Measurements from ENCODE around the gene CPM.
"Not testable (repeated sequence)": the region's sequence is repeated elsewhere in the genome, so short reads cannot be mapped to it uniquely, and the experiment has no call there.

Gene CPM

DNA sequence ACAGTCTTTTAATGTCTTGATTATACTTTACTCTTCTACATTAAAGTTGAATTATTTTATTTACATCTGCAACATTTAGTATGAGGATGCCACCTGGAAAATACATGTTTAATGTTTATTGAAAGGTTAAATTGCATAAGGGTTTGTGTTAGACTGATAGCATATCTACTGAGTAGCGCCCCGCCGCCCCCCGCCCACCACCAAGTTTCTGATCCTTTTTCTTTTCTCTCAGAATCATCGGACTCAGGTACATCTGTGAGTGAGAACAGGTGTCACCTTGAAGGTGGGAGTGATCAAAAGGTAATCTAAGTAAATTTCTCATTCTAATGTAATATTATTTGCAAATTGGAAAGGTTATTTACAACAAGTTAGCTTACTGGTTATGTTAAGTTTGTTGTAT lies 108.8 kb downstream of the CPM start:
- no peak for DNase-seq

DNA sequence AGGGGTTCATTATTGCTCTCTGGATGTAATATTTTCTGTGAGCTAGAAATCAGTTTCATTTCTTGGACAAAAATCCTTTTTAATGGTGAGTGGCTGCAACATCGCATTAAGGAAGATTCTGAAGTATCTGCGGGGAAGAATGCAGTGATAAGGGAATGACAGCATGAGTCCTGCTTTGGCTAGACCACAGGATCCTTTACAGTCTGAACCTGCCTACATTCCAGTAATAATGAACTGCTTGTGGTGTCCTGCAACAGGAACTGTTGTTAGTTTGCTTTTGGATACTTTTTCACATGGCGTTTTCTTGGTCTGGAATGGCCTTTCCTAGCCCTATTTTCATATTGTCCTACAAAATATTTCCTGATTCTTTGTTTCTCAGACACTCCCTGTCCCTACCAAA lies 109.3 kb downstream of the CPM start:
- DNase-seq, result no peak

DNA sequence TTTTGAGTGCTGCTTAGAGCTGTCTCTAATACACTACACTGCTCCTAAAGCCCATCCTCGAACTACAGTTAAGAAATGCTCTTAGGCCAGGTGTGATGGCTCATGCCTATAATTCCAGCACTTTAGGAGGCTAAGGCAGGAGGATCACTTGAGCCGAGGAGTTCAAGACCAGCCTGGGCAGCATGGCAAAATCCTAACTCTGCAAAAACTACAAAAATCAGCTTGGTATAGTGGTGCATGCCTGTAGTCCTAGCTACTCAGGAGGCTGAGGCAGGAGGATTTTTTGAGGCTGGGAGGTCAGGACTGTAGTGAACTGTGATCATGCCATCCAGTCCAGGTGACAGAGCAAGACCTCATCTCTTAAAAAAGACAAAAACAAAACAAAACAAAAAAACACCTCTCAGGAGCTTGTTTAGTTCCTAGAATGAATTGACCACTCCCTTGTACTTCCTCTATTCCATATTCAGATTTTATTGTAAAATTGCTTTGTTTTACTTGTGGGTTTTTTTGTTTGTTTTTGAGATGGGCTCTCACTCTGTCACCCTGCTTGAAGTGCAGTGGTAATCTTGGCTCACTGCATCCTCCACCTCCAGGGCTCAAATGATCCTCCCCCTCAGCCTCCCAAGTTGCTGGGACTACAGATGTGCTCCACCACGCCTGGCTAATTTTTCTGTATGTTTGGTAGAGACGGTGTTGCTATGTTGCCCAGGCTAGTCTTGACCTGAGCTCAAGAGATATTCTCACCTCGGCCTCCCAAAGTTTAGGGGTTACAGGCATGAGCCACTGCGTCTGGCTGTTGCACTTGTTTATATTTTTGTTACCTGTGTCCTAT lies 111.4 kb downstream of the CPM start:
- DNase-seq, result no peak

DNA sequence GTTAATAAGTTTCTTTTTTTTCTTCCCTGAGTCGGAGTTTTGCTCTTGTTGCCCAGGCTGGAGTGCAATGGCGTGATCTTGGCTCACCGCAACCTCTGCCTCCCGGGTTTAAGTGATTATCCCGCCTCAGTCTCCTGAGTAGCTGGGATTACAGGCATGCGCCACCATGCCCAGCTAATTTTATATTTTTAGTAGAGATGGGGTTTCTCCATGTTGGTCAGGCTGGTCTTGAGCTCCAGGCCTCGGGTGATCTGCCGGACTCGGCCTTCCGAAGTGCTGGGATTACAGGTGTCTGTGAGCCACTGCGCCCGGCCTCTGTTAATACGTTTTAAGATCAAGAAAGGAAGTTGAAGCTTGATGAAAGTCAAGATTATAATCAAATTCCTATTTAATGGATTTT lies 113.5 kb downstream of the CPM start:
- not testable (repeated sequence) for DNase-seq

DNA sequence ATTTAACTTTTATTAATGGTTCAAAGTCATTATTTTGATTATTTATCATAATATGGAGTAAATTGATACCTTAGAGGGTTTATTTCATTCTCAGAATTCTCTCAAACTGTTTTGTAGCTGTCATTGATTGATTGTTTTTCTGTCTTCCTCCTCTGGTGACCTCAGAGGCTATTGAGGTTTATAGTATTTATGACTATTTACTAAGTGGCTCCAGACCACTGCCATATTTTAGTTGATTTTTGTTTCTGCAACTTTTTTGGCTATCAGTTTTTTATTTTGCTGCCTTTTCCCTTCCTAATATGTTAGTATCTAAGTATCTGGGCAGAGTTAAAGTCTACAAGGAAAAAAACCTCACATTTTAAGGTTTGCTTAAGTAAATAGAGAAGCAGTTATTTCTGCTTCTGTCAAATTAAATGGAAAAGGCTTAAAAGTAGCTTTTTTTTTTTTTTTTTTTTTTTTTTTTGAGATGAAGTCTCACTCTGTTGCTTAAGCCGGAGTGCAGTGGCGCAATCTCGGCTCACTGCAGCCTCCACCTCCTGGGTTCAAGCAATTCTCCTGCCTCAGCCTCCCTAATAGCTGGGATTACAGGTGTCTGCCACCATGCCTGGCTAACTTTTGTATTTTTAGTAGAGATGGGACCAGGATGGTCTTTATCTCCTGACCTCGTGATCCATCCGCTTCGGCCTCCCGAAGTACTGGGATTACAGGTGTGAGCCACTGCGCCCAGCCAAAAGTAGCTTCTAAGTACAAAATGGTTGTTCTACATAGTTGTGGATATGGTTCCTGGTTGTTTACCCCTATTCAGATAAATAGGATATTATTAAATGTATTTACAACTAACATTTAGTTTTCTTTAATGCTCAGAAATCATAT lies 116.8 kb downstream of the CPM start:
- DNase-seq, result no peak

DNA sequence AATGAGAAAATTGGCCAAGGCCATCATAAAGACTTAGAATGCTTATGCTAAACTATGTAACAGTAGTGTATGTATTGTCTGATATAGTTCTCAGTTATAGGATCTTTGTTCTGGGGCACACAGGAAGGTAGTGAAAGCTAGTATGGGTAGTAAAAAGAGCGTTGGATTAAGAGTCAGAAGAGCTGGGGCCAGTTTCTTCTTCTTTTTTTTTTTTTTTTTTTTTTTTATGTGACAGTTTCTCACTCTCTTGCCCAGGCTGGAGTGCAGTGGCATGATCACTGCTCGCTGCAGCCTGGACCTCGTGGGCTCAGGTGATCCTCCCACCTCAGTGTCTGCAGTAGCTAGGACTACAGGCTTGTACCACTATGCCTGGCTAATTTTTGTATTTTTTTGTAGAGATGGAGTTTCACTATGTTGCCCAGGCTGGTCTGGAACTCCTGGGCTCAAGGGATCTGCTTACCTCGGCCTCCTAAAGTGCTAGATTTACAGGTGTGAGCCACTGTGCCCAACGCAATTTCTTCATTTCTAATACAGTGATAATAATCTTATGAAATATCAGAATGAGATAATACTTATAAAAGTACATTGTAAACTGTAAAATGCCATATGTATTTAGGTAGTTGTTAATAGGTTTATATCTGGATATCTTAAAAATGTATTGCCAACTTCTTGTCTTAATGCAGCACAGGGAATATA lies 117.6 kb downstream of the CPM start:
- DNase-seq, result no peak

DNA sequence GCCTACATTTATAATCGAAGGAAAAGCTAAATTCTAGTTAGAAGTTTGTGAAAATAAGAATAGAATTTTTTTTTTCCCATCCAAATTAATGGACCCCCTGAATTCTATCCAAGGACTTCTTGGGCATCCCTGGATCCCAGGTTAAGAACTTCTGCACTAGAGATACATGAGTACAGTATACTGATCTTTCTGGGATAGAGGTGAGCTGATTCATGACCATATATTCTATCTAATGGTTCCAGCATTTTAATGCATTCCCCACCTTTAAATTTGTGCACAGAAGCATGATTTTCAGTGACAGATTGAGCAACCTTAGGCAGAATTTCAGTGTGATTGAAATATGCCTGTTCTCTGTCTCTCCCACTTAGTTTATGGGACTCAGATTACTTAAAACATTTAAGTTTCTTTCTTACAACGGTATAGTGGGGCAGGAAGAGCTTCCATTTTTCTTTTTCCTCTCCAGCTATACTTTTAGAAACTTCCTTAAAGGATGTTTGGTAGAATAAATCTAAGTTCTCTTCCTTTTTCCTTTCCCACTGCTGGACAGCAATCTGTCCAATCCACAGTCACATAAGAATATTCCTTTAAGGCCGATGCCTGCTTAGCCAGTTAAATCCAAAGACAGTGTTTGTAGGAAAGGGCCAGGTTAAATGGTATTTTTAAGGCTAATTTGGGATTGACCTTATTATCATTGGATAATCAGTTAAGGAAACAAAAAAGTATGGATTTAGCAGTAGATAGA lies 118.3 kb downstream of the CPM start:
- DNase-seq, result no peak

DNA sequence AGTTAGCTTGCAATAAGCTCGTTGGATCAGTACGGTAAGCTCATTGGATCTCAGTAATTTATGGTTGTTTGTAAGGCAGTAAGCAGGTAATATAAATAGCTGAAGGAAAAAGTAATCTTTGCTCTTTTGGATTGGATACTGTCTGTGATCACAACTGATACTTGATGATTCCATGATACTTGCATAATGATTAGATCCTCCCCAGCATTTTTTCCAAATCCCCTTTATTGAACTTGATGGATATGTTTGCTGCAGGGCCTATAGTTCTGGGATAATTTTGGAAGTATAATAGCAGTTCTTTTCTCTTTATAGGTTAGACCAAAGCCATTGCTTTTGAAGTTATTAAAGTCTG lies 119.8 kb downstream of the CPM start:
- no peak for DNase-seq

DNA sequence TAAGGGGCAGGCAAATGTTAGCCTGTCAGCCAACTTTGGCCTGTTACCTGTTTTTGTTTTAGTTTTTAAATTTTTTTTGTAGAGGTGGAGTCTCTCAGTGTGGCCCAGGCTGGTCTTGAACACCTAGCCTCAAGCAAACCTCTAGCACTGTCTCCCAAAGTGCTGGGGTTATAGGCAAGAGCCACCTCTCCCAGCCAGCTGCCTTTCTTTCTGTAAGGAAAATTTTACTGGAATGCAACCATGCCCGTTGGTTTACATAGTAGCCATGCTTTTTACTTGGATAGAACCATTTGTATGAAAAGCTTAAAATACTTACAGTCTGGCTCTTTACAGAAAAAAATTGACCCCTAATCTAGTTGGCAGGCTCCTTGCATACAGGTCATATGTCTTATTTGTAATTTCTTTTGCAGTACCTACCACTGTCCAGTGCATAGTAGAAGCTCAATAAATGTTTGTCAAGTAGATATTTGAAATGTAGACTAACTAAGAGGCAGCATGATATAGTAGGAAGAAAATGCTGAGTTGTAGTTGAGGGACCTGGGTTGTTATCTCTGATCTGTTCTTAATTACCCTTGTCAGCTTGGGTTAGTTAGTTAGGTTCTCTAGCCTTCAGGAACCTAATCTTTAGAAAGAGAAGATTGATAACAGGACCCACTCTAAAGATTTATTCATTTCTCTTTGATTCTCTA lies 120.3 kb downstream of the CPM start:
- no peak for DNase-seq

DNA sequence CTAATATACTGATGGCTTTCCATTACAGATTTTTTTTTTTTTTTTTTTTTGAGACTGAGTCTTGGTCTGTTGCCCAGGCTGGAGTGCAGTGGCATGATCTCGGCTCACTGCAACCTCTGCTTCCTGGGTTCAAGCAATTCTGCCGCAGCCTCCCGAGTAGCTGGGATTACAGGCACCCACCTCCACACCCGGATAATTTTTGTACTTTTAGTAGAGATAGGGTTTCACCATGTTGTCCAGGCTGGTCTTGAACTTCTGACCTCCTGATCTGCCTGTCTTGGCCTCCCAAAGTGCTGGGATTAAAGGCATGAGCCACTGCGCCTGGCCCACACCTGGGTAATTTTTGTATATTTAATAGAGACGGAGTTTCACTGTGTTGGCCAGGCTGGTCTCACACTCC lies 121.4 kb downstream of the CPM start:
- not testable (repeated sequence) for DNase-seq

DNA sequence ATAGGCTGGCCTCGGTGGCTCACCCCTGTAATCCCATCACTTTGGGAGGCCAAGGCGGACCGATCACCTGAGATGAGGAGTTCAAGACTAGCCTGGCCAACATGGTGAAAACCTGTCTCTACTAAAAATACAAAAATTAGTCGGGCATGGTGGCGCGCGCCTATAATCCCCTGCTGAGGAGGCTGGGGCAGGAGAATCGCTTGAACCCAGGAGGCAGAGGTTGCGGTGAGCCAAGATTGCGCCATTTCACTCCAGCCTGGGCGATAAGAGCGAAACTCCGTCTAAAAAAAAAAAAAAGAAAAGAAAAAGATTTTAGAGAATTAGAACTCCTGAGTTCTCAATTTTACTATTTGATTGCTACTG lies 123.0 kb downstream of the CPM start:
- DNase-seq, result not testable (repeated sequence)

DNA sequence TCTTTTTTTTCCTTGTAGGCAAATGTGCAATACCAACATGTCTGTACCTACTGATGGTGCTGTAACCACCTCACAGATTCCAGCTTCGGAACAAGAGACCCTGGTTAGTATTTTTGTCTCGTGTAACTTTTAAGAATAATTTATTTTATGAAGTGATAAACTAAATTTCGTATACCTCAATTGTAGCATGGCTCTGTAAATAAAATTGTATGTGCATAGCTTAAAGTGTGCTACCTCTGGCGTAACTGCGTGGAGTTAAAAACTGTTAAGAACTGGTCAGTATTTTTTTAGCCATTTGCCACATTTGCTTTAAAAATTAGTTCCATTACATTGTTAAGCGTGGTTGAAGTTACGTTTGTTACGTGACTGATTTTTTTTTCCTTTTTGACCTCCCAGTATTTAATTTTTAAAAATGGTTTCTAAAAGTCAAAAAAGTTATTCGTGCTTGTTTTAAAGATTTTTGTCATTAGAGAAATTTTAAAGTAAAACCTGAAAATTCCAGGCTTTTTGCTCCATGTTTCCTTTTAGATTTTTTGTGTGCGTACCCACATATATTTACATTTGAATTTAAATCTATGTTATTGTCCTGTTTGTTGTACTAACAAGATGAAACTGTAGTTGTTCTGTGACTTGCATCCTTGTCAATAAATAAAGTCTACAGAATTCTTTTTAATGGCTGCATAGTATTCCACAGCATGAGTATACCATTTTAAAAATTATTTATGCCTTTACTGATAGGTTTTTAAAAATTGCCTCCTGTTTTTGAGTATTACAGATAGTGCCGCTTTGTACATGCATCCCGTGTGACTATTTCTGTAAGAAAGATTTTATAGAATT lies 123.6 kb downstream of the CPM start:
- DNase-seq, result no peak

DNA sequence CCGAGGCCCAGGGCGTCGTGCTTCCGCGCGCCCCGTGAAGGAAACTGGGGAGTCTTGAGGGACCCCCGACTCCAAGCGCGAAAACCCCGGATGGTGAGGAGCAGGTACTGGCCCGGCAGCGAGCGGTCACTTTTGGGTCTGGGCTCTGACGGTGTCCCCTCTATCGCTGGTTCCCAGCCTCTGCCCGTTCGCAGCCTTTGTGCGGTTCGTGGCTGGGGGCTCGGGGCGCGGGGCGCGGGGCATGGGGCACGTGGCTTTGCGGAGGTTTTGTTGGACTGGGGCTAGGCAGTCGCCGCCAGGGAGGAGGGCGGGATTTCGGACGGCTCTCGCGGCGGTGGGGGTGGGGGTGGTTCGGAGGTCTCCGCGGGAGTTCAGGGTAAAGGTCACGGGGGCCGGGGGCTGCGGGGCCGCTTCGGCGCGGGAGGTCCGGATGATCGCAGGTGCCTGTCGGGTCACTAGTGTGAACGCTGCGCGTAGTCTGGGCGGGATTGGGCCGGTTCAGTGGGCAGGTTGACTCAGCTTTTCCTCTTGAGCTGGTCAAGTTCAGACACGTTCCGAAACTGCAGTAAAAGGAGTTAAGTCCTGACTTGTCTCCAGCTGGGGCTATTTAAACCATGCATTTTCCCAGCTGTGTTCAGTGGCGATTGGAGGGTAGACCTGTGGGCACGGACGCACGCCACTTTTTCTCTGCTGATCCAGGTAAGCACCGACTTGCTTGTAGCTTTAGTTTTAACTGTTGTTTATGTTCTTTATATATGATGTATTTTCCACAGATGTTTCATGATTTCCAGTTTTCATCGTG lies 124.4 kb downstream of the CPM start:
- peak; percentile 100 for DNase-seq

DNA sequence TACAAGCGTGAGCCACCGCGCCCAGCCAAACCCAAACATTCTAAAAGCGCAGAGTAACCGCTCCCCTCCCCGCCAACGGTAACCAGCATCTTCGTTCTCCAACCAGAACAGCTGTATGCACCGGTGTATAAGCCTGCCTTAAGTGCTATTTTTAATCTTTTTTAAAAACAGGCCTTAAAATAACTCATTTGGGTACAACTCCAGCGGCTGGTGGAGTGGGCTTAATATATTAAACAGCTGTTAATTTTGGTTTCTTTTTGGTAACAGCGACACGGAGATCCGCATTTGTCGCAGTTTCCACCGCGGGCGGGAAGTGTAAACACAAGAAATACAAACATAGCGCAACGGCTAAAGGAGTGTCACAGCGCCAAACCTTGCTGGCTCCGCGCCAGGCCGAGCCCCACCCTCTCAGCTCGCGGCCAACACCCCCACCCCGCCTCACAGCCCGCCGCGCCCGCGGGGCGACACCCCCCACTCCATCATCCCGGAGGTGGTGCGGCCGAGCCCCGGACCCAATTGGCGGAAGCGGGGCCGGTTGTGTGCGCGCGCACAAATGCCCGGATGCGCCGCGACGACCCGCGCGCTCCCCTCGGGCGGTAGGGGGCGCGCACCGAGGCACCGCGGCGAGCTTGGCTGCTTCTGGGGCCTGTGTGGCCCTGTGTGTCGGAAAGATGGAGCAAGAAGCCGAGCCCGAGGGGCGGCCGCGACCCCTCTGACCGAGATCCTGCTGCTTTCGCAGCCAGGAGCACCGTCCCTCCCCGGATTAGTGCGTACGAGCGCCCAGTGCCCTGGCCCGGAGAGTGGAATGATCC lies 125.2 kb downstream of the CPM start, which contains the start of gene MDM2:
MDM2 (plus strand) TSS at position 602 of the 812 bp plus-strand sequence. CDS start 301 bp downstream, outside the sequence.
- DNase-seq, result peak; percentile 100

DNA sequence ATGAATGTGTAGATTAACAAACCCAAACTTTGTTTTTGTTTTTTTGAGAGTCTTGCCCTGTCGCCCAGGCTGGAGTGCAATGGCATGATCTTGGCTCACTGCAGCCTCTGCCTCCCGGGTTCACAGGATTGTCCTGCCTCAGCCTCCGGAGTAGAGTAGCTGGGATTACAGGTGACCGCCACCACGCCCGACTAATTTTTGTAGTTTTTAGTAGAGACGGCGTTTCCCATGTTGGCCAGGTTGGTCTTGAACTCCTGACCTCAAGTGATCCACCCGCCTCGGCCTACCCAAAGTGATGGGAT lies 125.7 kb downstream of the CPM start:
- not testable (repeated sequence) for DNase-seq

DNA sequence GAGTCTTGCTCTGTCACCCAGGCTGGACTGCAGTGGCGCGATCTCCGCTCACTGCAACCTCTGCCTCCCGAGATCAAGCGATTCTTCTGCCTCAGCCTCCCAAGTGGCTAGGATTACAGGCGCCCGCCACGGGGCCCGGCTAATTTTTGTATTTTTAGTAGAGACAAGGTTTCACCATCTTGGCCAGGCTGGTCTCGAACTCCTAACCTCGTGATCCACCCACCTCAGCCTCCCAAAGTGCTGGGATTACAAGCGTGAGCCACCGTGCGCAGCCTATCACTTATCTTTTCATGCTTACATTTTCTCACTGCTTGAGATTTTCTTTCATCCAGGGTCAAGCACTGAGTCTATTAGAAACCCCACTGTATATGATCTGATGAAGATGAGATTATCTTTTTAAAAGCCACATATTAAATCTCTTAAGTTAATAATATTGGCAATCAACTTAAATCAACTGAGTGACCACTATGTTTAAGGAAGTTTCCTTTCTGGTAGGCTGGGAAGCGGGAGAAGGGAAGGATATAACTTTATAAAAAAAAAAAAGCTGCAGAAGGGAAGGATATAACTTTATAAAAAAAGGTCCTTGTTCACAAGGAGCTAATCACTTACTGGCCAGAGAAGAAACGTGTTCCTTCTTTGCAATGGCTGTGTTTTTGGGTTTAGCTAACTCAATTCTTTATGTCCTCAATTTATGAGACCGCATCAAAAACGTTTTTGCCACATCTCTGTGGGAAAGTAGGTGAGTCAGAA lies 126.3 kb downstream of the CPM start:
- no peak for DNase-seq

DNA sequence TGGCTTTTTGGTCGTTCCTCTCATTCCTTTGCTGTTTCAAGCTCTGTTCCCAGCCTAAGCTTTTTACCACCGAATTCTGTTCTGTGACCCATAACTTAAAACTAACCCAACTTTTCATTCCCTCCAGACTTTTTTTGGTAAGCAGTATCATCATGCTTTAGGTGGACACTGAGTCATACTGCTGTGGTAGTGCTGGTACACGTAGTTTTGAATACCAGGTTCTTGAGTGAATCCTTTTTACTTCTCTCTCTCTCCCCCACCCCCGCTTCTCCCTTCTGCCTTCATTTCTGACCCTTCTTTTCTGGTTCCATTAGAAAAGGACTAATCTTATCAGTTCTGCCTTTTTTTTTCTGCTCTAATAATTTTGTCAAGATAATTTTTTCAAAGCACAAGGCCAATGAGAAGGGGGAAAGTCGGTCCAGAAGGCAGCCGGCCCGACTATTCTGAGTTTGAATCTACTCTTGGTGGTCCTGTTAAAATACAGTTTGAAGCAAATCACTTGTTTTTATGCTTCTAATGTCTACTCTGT lies 127.3 kb downstream of the CPM start:
- no peak for DNase-seq
